WI38 (cell line): ENCODE data around the gene ZNF276.

Experiments used
- H3K4me3 ChIP-seq: 2 replicates; pipeline ENCODE4 v1.5.1; 2011; ENCODE audit warnings: low read depth, mild to moderate bottlenecking, control low read depth, low read length
- TF ChIP-seq, protein P1 (sequence below): IDR thresholded peaks from 2 replicates; pipeline ENCODE4 v1.5.1; 2012; ENCODE audit warnings: low read depth, mild to moderate bottlenecking, control low read depth, low read length

The ZNF276 gene

DNA sequence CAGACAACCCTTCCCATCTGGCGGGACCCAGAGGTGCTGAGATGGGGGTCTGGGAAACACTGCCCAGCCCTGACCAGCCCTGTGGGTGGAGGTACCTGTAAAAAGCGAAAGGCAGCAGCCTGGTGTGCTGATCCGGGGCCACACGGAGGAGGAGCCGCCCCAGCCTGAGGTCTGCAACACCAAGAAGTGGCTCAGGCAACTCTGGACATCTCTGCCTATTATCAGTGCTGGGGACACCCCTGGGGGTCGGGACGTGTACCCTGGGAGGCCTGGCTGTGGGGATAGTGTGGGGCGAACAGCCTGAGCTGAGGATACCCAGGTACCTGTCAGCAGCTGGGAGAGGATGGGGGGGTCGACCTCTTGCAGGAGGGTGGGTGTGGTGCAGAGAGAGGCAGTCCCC lies 18.0 kb downstream of the ZNF276 start:
- TF ChIP-seq, protein P1, sequence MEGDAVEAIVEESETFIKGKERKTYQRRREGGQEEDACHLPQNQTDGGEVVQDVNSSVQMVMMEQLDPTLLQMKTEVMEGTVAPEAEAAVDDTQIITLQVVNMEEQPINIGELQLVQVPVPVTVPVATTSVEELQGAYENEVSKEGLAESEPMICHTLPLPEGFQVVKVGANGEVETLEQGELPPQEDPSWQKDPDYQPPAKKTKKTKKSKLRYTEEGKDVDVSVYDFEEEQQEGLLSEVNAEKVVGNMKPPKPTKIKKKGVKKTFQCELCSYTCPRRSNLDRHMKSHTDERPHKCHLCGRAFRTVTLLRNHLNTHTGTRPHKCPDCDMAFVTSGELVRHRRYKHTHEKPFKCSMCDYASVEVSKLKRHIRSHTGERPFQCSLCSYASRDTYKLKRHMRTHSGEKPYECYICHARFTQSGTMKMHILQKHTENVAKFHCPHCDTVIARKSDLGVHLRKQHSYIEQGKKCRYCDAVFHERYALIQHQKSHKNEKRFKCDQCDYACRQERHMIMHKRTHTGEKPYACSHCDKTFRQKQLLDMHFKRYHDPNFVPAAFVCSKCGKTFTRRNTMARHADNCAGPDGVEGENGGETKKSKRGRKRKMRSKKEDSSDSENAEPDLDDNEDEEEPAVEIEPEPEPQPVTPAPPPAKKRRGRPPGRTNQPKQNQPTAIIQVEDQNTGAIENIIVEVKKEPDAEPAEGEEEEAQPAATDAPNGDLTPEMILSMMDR = no peak
- H3K4me3 ChIP-seq = no peak overlapping the region

- TF ChIP-seq, protein P1 = no peak
- H3K4me3 ChIP-seq = no peak overlapping the region
These were observed 20.1 kb downstream of the ZNF276 start for GRCh38 chr16:89741342-89742014.

- H3K4me3 ChIP-seq = no peak overlapping the region
- TF ChIP-seq, protein P1 = no peak
These were observed 21.6 kb downstream of the ZNF276 start for GRCh38 chr16:89742948-89743347.

- H3K4me3 ChIP-seq = no peak overlapping the region
- TF ChIP-seq, protein P1 = no peak
These were observed 23.5 kb downstream of the ZNF276 start for GRCh38 chr16:89744813-89745212.

- no peak overlapping the region for H3K4me3 ChIP-seq
- TF ChIP-seq, protein P1 = no peak
These were observed 24.7 kb downstream of the ZNF276 start for GRCh38 chr16:89746043-89746442.

DNA sequence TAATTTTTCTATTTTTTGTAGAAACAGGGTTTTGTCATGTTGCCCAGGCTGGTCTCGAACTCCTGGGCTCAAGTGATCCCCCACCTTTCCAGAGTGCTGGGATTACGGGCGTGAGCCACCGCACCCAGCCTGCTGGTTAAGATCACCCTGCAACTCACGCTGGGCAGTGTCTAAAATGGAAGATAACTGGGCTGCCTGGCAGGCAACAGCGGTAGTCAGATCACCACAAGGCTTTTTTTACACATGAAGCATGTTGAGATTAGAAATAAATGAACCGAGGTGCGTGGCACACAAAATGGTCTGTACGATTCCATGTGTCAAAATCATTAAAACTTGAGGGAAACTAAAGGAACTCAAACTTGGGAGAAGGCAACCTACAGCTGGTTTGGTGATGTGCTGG lies 26.7 kb downstream of the ZNF276 start:
- no peak overlapping the region for H3K4me3 ChIP-seq
- TF ChIP-seq, protein P1 = no peak

DNA sequence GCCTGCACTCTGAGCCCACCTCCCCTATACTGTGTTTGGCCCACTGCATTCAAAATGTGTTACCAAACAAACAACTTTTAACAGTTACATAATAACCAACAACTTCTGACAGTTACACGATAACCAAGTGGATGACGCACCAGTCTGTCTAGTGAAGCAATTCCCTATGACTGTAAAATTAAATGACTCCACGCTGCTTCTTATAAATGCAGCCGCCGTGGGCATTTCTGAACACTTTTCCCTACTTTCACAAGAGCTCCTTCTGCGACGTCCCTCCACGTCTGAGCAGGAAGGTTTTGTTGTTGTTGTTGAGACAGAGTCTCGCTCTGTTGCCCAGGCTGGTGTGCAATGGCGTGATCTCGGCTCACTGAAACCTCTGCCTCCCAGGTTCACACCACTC lies 27.6 kb downstream of the ZNF276 start:
- no peak overlapping the region for H3K4me3 ChIP-seq
- TF ChIP-seq, protein P1 = no peak
